ENCODE results near the gene LAG3.

The LAG3 gene

GRCh38 chr12:6824085-6824775 lies 51.9 kb downstream of the LAG3 start:
- no peak for DNase-seq

- no peak for DNase-seq
Measured at GRCh38 chr12:6824901-6825381, 52.6 kb downstream of the LAG3 start.

GRCh38 chr12:6825398-6826124 lies 53.2 kb downstream of the LAG3 start:
- peak; percentile 73 for DNase-seq

- no peak for DNase-seq
Measured at GRCh38 chr12:6826125-6826733, 53.9 kb downstream of the LAG3 start.

GRCh38 chr12:6826734-6827436 lies 54.6 kb downstream of the LAG3 start:
- no peak for DNase-seq

- peak; percentile 26 for DNase-seq
Measured at GRCh38 chr12:6827437-6827911, 55.2 kb downstream of the LAG3 start.

Data from CD4-positive, alpha-beta T cell treated with Interleukin-4 for 4 hours (primary cell).